ENCODE data around the gene B3GALT6. TPM values are rescaled to one million over a fixed set of nuclear protein-coding genes. Genes with fewer than 3 reads are reported as not detected.

Gene B3GALT6
- total and polyA plus RNA-seq, 5 donors from 2014 or later, result 4.0 to 11.5 (median 9.4) TPM

GRCh38 chr1:1198423-1199140, 33.5 kb upstream of the B3GALT6 start:
- H3K27ac Mint-ChIP-seq, result no peak overlapping the region
- DNase-seq, result no peak
- peaks cover 0 to 8% (median 1%) of the 10 kb centered on the region in 4 donors for H3K4me1 Mint-ChIP-seq
- no peaks in the 10 kb centered on the region for H3K36me3 ChIP-seq (ENCODE audit: control insufficient read depth, insufficient read depth, low read length)
- no peaks in the 10 kb centered on the region for H3K27me3 Mint-ChIP-seq
- no peak overlapping the region for H3K27ac ChIP-seq (ENCODE audit: insufficient read depth, low read length, poor library complexity, severe bottlenecking)
- peaks cover 10% of the 10 kb centered on the region for H3K4me1 ChIP-seq (ENCODE audit: control insufficient read depth, insufficient read depth, low read length, poor library complexity, severe bottlenecking)
- no peaks in the 10 kb centered on the region for H3K36me3 Mint-ChIP-seq
- no peak for ATAC-seq (ENCODE audit: low read depth in 2 of 2)
- peaks cover 0 to 5% (median 0%) of the 10 kb centered on the region in 7 donors for H3K9me3 Mint-ChIP-seq
- no peaks in the 10 kb centered on the region for H3K9me3 ChIP-seq (ENCODE audit: control insufficient read depth in 2 of 2, low read length in 2 of 2)
- no peak overlapping the region for H3K4me3 Mint-ChIP-seq
- H3K27me3 ChIP-seq (ENCODE audit: control insufficient read depth, insufficient read depth, low read length), result no peaks in the 10 kb centered on the region
- no peak overlapping the region for H3K4me3 ChIP-seq (ENCODE audit: low read depth, low read length)

GRCh38 chr1:1199141-1199960, 32.7 kb upstream of the B3GALT6 start:
- Histone ChIP-seq H3K27me3 (ENCODE audit: control insufficient read depth, insufficient read depth, low read length) (no peaks in the 10 kb centered on the region), H3K4me1 (ENCODE audit: control insufficient read depth, insufficient read depth, low read length, poor library complexity, severe bottlenecking) (peaks cover 10% of the 10 kb centered on the region), H3K9me3 (ENCODE audit: control insufficient read depth in 2 of 2, low read length in 2 of 2) (no peaks in the 10 kb centered on the region), H3K4me3 (ENCODE audit: low read depth, low read length) (no peak overlapping the region), H3K36me3 (ENCODE audit: control insufficient read depth, insufficient read depth, low read length) (no peaks in the 10 kb centered on the region), H3K27ac (ENCODE audit: insufficient read depth, low read length, poor library complexity, severe bottlenecking) (peak overlapping the region; percentile 41)
- Mint-ChIP-seq H3K4me3 (peak overlapping the region; percentile 69 to 91 (median 78)), H3K36me3 (no peaks in the 10 kb centered on the region), H3K4me1 (peaks cover 0 to 8% (median 1%) of the 10 kb centered on the region in 4 donors), H3K27ac (peak overlapping the region in 2 of 3 donors; percentile 65 to 86), H3K27me3 (no peaks in the 10 kb centered on the region), H3K9me3 (peaks cover 0 to 5% (median 0%) of the 10 kb centered on the region in 7 donors)
- DNase-seq (no peak), ATAC-seq (ENCODE audit: low read depth in 2 of 2) (no peak)

- H3K27ac ChIP-seq (ENCODE audit: insufficient read depth, low read length, poor library complexity, severe bottlenecking), result peak overlapping the region; percentile 84
- no peak for ATAC-seq (ENCODE audit: low read depth in 2 of 2)
- peak overlapping the region; percentile 14 to 86 (median 65) for H3K27ac Mint-ChIP-seq
Observed at GRCh38 chr1:1199961-1200875, 31.8 kb upstream of the B3GALT6 start.

GRCh38 chr1:1200876-1201810, 30.9 kb upstream of the B3GALT6 start:
- Mint-ChIP-seq H3K4me1 (peaks cover 0 to 11% (median 1%) of the 10 kb centered on the region in 4 donors), H3K36me3 (no peaks in the 10 kb centered on the region)
- H3K27ac ChIP-seq (ENCODE audit: insufficient read depth, low read length, poor library complexity, severe bottlenecking), result peak overlapping the region; percentile 84

More at GRCh38 chr1:1199961-1200875, 31.8 kb upstream of the B3GALT6 start:
- peaks cover 0 to 1% (median 0%) of the 10 kb centered on the region in 7 donors for H3K9me3 Mint-ChIP-seq
- H3K4me1 ChIP-seq (ENCODE audit: control insufficient read depth, insufficient read depth, low read length, poor library complexity, severe bottlenecking), result peaks cover 16% of the 10 kb centered on the region
- H3K9me3 ChIP-seq (ENCODE audit: control insufficient read depth in 2 of 2, low read length in 2 of 2), result no peaks in the 10 kb centered on the region
- no peaks in the 10 kb centered on the region for H3K27me3 ChIP-seq (ENCODE audit: control insufficient read depth, insufficient read depth, low read length)
- no peak overlapping the region for H3K4me3 ChIP-seq (ENCODE audit: low read depth, low read length)
- no peaks in the 10 kb centered on the region for H3K36me3 Mint-ChIP-seq
- H3K36me3 ChIP-seq (ENCODE audit: control insufficient read depth, insufficient read depth, low read length), result no peaks in the 10 kb centered on the region
- H3K4me1 Mint-ChIP-seq, result peaks cover 0 to 8% (median 1%) of the 10 kb centered on the region in 4 donors
- H3K4me3 Mint-ChIP-seq, result peak overlapping the region; percentile 69 to 91 (median 78)
- H3K27me3 Mint-ChIP-seq, result no peaks in the 10 kb centered on the region
- no peak for DNase-seq

GRCh38 chr1:1202831-1203560, 29.0 kb upstream of the B3GALT6 start:
- ATAC-seq (ENCODE audit: low read depth in 2 of 2) (no peak), DNase-seq (peak in 1 of 3 donors; percentile 6)
- Histone ChIP-seq H3K27ac (ENCODE audit: insufficient read depth, low read length, poor library complexity, severe bottlenecking) (peak overlapping the region; percentile 33), H3K36me3 (ENCODE audit: control insufficient read depth, insufficient read depth, low read length) (no peaks in the 10 kb centered on the region), H3K27me3 (ENCODE audit: control insufficient read depth, insufficient read depth, low read length) (no peaks in the 10 kb centered on the region), H3K4me3 (ENCODE audit: low read depth, low read length) (no peak overlapping the region), H3K4me1 (ENCODE audit: control insufficient read depth, insufficient read depth, low read length, poor library complexity, severe bottlenecking) (peaks cover 43% of the 10 kb centered on the region), H3K9me3 (ENCODE audit: control insufficient read depth in 2 of 2, low read length in 2 of 2) (no peaks in the 10 kb centered on the region)
- Mint-ChIP-seq H3K9me3 (no peaks in the 10 kb centered on the region), H3K27me3 (peaks cover 1% of the 10 kb centered on the region), H3K27ac (no peak overlapping the region), H3K4me1 (peaks cover 0 to 18% (median 4%) of the 10 kb centered on the region in 4 donors), H3K4me3 (peak overlapping the region in 2 of 4 donors; percentile 35 to 38), H3K36me3 (no peaks in the 10 kb centered on the region)

More at GRCh38 chr1:1200876-1201810, 30.9 kb upstream of the B3GALT6 start:
- H3K9me3 Mint-ChIP-seq, result no peaks in the 10 kb centered on the region
- no peaks in the 10 kb centered on the region for H3K36me3 ChIP-seq (ENCODE audit: control insufficient read depth, insufficient read depth, low read length)
- peak overlapping the region in 3 of 4 donors; percentile 32 to 65 (median 48) for H3K4me3 Mint-ChIP-seq
- no peaks in the 10 kb centered on the region for H3K9me3 ChIP-seq (ENCODE audit: control insufficient read depth in 2 of 2, low read length in 2 of 2)
- H3K27me3 ChIP-seq (ENCODE audit: control insufficient read depth, insufficient read depth, low read length), result no peaks in the 10 kb centered on the region
- H3K4me1 ChIP-seq (ENCODE audit: control insufficient read depth, insufficient read depth, low read length, poor library complexity, severe bottlenecking), result peaks cover 25% of the 10 kb centered on the region
- H3K27ac Mint-ChIP-seq, result no peak overlapping the region
- DNase-seq, result peak; percentile 77 to 87 (median 87)
- no peaks in the 10 kb centered on the region for H3K27me3 Mint-ChIP-seq
- peak; percentile 75 to 78 for ATAC-seq (ENCODE audit: low read depth in 2 of 2)
- H3K4me3 ChIP-seq (ENCODE audit: low read depth, low read length), result no peak overlapping the region

- H3K36me3 Mint-ChIP-seq, result no peaks in the 10 kb centered on the region
- DNase-seq (peak in 1 of 3 donors; percentile 1), ATAC-seq (ENCODE audit: low read depth in 2 of 2) (no peak)
- peaks cover 7% of the 10 kb centered on the region for H3K27me3 Mint-ChIP-seq
- peak overlapping the region in 1 of 4 donors; percentile 81 for H3K4me3 Mint-ChIP-seq
- no peak overlapping the region for H3K27ac Mint-ChIP-seq
- Histone ChIP-seq H3K4me3 (ENCODE audit: low read depth, low read length) (no peak overlapping the region), H3K4me1 (ENCODE audit: control insufficient read depth, insufficient read depth, low read length, poor library complexity, severe bottlenecking) (peaks cover 51% of the 10 kb centered on the region), H3K9me3 (ENCODE audit: control insufficient read depth in 2 of 2, low read length in 2 of 2) (no peaks in the 10 kb centered on the region), H3K36me3 (ENCODE audit: control insufficient read depth, insufficient read depth, low read length) (no peaks in the 10 kb centered on the region), H3K27me3 (ENCODE audit: control insufficient read depth, insufficient read depth, low read length) (no peaks in the 10 kb centered on the region), H3K27ac (ENCODE audit: insufficient read depth, low read length, poor library complexity, severe bottlenecking) (peak overlapping the region; percentile 88)
- H3K9me3 Mint-ChIP-seq, result no peaks in the 10 kb centered on the region
- H3K4me1 Mint-ChIP-seq, result peaks cover 0 to 25% (median 9%) of the 10 kb centered on the region in 4 donors
Observed at GRCh38 chr1:1203561-1204424, 28.2 kb upstream of the B3GALT6 start.

All from CD4-positive, CD25-positive, alpha-beta regulatory T cell (primary cell).